K562 (cell line): ENCODE results near the gene MPV17L2. TPM values are rescaled to one million over a fixed set of nuclear protein-coding genes. Genes with fewer than 3 reads are reported as not detected.

Source experiments
- HDAC1 ChIP-seq, 2 experiments: fragments of 450-650 bp; IDR thresholded peaks; 2 replicates each; pipeline ENCODE4 v1.6.1; 2016 to 2017; ENCODE audit warnings: inconsistent platforms in 1 of 2, mild to moderate bottlenecking in 1 of 2, moderate library complexity in 1 of 2
- OTX1 ChIP-seq: fragments of 450-650 bp; formaldehyde crosslinking; IDR thresholded peaks from 2 replicates; pipeline ENCODE4 v1.4.0; 2022; ENCODE audit warnings: mild to moderate bottlenecking
- SLC30A9 ChIP-seq: fragments of 250-450 bp; sonication (Bioruptor Pico); IDR thresholded peaks from 2 replicates; pipeline ENCODE4 v1.8.0; 2022; ENCODE audit warnings: mild to moderate bottlenecking, moderate library complexity
- SMAD3 ChIP-seq: fragments of 450-650 bp; formaldehyde crosslinking; conservative IDR thresholded peaks from 2 replicates; pipeline ENCODE4 v1.4.0; 2020; ENCODE audit warnings: mild to moderate bottlenecking
- SP1 ChIP-seq: sonication (generic); formaldehyde crosslinking; IDR thresholded peaks from 2 replicates; pipeline ENCODE4 v1.8.1; 2022; ENCODE audit warnings: mild to moderate bottlenecking, missing genetic modification reagents
- ZKSCAN1 ChIP-seq: fragments of 150-350 bp; IDR thresholded peaks from 2 replicates; pipeline ENCODE4 v1.6.1; 2016; ENCODE audit warnings: low read depth, low read length
- ZNF12 ChIP-seq: sonication (generic); formaldehyde crosslinking; IDR thresholded peaks from 2 replicates; pipeline ENCODE4 v1.4.0; 2020; ENCODE audit warnings: mild to moderate bottlenecking, missing genetic modification reagents
- polyA plus RNA-seq, 8 experiments: library from polyadenylated mRNA; depleted of rRNA in 4 of 8; stranded (reverse) in 5 of 8; unstranded in 3 of 8; fragments of >200 nt; fragmentation: Nextera tagmentation in 2 of 8; fragmentation: Illumina TruSeq in 1 of 8; extraction: Ambion mirVana in 2 of 8; extraction: Trizol in 1 of 8; gene quantifications; 2 replicates each; pipeline versions ENCODE4 v1.2.1 to v1.2.3, GENCODE V29; 2011 to 2014; ENCODE audit warnings: inconsistent platforms in 1 of 8, missing spikeins in 1 of 8
- total RNA-seq, 7 experiments: library from RNA; depleted of rRNA in 6 of 7; stranded (reverse); fragments of >200 nt in 6 of 7; fragmentation: Illumina TruSeq in 2 of 7; extraction: Trizol in 2 of 7; gene quantifications; 2 replicates each; pipeline versions ENCODE4 v1.2.1 to v1.2.3, GENCODE V29; 2011 to 2021; ENCODE audit warnings: low replicate concordance in 1 of 7
- TF ChIP-seq, protein P1 (sequence below): fragments of 250-450 bp; sonication (Bioruptor Pico); IDR thresholded peaks from 2 replicates; pipeline ENCODE4 v1.8.0; 2022; ENCODE audit warnings: moderate library complexity, mild to moderate bottlenecking, inconsistent platforms
- TF ChIP-seq, protein P2 (sequence below): IDR thresholded peaks from 3 replicates; pipeline ENCODE4 v1.6.1; 2011; ENCODE audit warnings: borderline replicate concordance, mild to moderate bottlenecking; ENCODE audit not compliant: insufficient read length, insufficient read depth

MPV17L2 gene
- total and polyA plus RNA-seq, 9 of the 15 experiments (the other 6 are each of a cell fraction or from before 2014, with no cell fraction given) = 10.6 to 60.2 (median 28.5) TPM

DNA sequence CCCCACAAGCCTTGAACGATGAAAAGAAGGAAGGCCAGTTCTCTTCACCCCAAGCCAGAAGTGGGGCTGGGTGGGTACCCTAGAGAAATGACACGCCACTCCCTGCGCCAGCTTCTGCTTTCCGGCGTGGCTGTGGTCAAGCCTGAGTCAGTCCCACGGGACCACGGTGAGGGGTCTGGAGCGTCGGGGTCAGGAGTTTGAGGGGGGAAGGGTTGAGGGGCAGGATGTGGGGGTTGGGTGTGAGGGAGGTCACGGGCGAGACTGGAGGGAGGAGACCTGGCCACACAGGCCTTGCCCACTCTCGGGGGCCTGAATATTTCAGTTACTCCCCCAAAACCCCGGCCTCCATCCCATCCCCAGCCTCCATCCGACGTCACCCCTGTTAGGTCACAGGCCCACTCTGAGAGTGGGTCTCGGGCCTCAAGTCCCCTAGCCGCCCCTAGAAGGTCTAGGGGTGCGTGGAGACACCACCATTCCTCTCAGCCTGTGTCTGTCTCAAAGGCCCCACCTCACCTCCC, 19.9 kb upstream of the MPV17L2 start (continued):
- TF ChIP-seq, protein P1, sequence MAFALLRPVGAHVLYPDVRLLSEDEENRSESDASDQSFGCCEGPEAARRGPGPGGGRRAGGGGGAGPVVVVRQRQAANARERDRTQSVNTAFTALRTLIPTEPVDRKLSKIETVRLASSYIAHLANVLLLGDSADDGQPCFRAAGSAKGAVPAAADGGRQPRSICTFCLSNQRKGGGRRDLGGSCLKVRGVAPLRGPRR (CRISPR knock-in tag) = no peak
- TF ChIP-seq OTX1 (CRISPR knock-in tag) (no peak), HDAC1 (IDR thresholded peaks at IDR 0.05) (no peak), SMAD3 (CRISPR knock-in tag) (no peak), ZNF12 (CRISPR knock-in tag) (0 out of 2 replicates have a peak, but pooled peaks have one; percentile 19), SLC30A9 (no peak), ZKSCAN1 (no peak), SP1 (CRISPR knock-in tag) (0 out of 2 replicates have a peak, but pooled peaks have one; percentile 1)
- TF ChIP-seq, protein P2, sequence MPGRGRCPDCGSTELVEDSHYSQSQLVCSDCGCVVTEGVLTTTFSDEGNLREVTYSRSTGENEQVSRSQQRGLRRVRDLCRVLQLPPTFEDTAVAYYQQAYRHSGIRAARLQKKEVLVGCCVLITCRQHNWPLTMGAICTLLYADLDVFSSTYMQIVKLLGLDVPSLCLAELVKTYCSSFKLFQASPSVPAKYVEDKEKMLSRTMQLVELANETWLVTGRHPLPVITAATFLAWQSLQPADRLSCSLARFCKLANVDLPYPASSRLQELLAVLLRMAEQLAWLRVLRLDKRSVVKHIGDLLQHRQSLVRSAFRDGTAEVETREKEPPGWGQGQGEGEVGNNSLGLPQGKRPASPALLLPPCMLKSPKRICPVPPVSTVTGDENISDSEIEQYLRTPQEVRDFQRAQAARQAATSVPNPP = no peak
